ENCODE data around the gene VAV2.

DNA sequence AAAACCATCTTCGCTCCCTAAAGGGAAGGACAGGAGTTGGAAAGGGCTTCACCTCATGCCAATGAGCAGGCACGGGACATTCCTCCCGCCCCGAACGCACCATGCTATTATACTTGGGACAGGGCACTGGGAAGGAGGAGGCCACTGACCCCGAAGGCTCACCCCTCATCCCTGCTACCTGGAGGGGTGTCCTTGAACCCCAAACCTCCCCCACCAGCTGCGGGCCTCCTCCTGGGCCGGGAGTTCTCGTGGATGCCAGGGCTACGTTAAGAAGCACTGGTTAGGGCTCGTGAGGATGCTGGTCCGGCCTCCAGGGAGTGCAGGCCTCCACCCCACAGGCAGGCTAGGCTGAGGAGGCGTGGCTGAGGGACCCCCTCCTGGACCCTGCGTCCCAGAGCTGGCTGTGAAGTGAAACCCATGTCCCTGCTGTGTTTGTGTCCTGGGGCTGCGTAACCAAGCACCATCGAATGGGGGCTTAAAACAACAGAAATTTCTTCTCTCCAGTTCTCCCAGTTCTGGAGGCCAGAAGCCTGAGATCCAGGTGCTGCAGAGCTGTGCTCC, 142.9 kb downstream of the VAV2 start:
- TF ChIP-seq, protein P1, sequence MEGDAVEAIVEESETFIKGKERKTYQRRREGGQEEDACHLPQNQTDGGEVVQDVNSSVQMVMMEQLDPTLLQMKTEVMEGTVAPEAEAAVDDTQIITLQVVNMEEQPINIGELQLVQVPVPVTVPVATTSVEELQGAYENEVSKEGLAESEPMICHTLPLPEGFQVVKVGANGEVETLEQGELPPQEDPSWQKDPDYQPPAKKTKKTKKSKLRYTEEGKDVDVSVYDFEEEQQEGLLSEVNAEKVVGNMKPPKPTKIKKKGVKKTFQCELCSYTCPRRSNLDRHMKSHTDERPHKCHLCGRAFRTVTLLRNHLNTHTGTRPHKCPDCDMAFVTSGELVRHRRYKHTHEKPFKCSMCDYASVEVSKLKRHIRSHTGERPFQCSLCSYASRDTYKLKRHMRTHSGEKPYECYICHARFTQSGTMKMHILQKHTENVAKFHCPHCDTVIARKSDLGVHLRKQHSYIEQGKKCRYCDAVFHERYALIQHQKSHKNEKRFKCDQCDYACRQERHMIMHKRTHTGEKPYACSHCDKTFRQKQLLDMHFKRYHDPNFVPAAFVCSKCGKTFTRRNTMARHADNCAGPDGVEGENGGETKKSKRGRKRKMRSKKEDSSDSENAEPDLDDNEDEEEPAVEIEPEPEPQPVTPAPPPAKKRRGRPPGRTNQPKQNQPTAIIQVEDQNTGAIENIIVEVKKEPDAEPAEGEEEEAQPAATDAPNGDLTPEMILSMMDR (IDR thresholded peaks at IDR 0.05), result no peak
- no peak for TF ChIP-seq EP300 (IDR thresholded peaks at IDR 0.05)

All from tibial nerve (tissue), 4 donors.